Measurements from ENCODE around the gene KRT73.

Gene KRT73

DNA sequence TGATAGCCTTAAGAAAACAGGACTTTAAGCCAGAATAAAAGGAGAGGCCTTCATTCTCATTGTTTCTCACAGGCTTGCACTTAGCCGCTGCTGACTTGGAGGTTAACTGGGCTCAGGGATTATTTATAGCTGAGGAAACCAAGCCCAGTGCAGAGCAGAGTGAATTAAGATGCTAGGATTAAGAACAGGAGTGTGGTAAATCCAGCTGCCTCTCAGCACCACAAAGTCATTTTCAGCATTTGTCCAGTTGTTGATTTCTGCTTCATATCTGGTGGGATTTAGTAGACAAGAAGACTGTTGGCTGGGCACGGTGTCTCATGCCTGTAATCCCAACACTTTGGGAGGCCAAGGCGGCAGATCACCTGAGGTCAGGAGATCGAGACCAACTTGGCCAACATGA is 14.3 kb upstream of the KRT73 start:
- TF ChIP-seq, protein P1, sequence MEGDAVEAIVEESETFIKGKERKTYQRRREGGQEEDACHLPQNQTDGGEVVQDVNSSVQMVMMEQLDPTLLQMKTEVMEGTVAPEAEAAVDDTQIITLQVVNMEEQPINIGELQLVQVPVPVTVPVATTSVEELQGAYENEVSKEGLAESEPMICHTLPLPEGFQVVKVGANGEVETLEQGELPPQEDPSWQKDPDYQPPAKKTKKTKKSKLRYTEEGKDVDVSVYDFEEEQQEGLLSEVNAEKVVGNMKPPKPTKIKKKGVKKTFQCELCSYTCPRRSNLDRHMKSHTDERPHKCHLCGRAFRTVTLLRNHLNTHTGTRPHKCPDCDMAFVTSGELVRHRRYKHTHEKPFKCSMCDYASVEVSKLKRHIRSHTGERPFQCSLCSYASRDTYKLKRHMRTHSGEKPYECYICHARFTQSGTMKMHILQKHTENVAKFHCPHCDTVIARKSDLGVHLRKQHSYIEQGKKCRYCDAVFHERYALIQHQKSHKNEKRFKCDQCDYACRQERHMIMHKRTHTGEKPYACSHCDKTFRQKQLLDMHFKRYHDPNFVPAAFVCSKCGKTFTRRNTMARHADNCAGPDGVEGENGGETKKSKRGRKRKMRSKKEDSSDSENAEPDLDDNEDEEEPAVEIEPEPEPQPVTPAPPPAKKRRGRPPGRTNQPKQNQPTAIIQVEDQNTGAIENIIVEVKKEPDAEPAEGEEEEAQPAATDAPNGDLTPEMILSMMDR (conservative IDR thresholded peaks at IDR 0.05; ENCODE audit: low read depth, low read length), result no peak
- Histone ChIP-seq H3K27me3 (ENCODE audit: insufficient read depth, low read depth) (peaks cover 9% of the 10 kb centered on the region; the same call in 1 of the 2 replicates), H3K4me3 (IDR thresholded peaks at IDR 0.05; ENCODE audit: insufficient read depth, low read depth, low read length) (no peak overlapping the region), H3K79me2 (ENCODE audit: insufficient read depth, low read depth) (no peaks in the 10 kb centered on the region), H4K20me1 (ENCODE audit: insufficient read depth) (no peaks in the 10 kb centered on the region), H3K36me3 (ENCODE audit: insufficient read depth) (no peaks in the 10 kb centered on the region), H3K4me2 (no peak overlapping the region), H2AFZ (ENCODE audit: low read depth) (no peak overlapping the region), H3K27ac (no peak overlapping the region), H3K4me1 (ENCODE audit: low read depth, poor library complexity, severe bottlenecking) (no peaks in the 10 kb centered on the region), H3K9ac (no peak overlapping the region)

GRCh38 chr12:52631676-52632459 is 13.5 kb upstream of the KRT73 start:
- H3K36me3 ChIP-seq (ENCODE audit: insufficient read depth), result no peaks in the 10 kb centered on the region
- peaks cover 9% of the 10 kb centered on the region; the same call in 1 of the 2 replicates for H3K27me3 ChIP-seq (ENCODE audit: insufficient read depth, low read depth)
- H3K9ac ChIP-seq, result no peak overlapping the region
- H2AFZ ChIP-seq (ENCODE audit: low read depth), result no peak overlapping the region
- no peak overlapping the region for H3K4me3 ChIP-seq (IDR thresholded peaks at IDR 0.05; ENCODE audit: insufficient read depth, low read depth, low read length)
- no peaks in the 10 kb centered on the region for H3K4me1 ChIP-seq (ENCODE audit: low read depth, poor library complexity, severe bottlenecking)
- H4K20me1 ChIP-seq (ENCODE audit: insufficient read depth), result no peaks in the 10 kb centered on the region
- H3K79me2 ChIP-seq (ENCODE audit: insufficient read depth, low read depth), result no peaks in the 10 kb centered on the region
- H3K27ac ChIP-seq, result no peak overlapping the region
- TF ChIP-seq, protein P1 (conservative IDR thresholded peaks at IDR 0.05; ENCODE audit: low read depth, low read length), result no peak
- no peak overlapping the region for H3K4me2 ChIP-seq

DNA sequence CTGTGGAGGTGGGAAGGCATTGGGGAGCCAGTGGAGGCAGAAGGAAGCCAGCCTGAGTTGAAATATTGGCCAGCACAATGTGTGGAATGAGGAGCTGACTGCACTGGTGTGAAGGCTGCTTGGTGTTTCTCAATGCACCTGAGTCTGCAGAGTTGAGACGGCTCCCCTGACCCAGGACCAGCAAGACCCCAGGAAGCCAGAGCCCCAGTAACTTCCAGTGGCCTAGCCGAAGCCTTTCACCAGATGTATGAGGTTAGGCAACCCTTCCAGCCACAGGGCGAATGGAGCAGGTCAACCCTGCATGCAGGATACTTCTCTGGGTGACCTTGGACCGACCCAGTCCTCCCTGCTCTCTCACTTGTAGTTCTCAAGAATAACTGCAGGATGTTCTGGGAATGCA is 12.9 kb upstream of the KRT73 start:
- no peaks in the 10 kb centered on the region for H3K4me1 ChIP-seq (ENCODE audit: low read depth, poor library complexity, severe bottlenecking)
- H3K4me3 ChIP-seq (IDR thresholded peaks at IDR 0.05; ENCODE audit: insufficient read depth, low read depth, low read length), result no peak overlapping the region
- TF ChIP-seq, protein P1 (conservative IDR thresholded peaks at IDR 0.05; ENCODE audit: low read depth, low read length), result no peak
- no peaks in the 10 kb centered on the region for H4K20me1 ChIP-seq (ENCODE audit: insufficient read depth)
- H2AFZ ChIP-seq (ENCODE audit: low read depth), result no peak overlapping the region
- H3K27me3 ChIP-seq (ENCODE audit: insufficient read depth, low read depth), result peaks cover 9% of the 10 kb centered on the region; the same call in 1 of the 2 replicates
- H3K79me2 ChIP-seq (ENCODE audit: insufficient read depth, low read depth), result no peaks in the 10 kb centered on the region
- no peak overlapping the region for H3K4me2 ChIP-seq
- no peak overlapping the region for H3K27ac ChIP-seq
- no peak overlapping the region for H3K9ac ChIP-seq
- H3K36me3 ChIP-seq (ENCODE audit: insufficient read depth), result no peaks in the 10 kb centered on the region

- H3K27me3 ChIP-seq (ENCODE audit: insufficient read depth, low read depth), result peaks cover 9% of the 10 kb centered on the region; the same call in 1 of the 2 replicates
- no peaks in the 10 kb centered on the region for H3K4me1 ChIP-seq (ENCODE audit: low read depth, poor library complexity, severe bottlenecking)
- no peak overlapping the region for H3K4me2 ChIP-seq
- no peaks in the 10 kb centered on the region for H4K20me1 ChIP-seq (ENCODE audit: insufficient read depth)
- no peaks in the 10 kb centered on the region for H3K79me2 ChIP-seq (ENCODE audit: insufficient read depth, low read depth)
- H3K36me3 ChIP-seq (ENCODE audit: insufficient read depth), result no peaks in the 10 kb centered on the region
- TF ChIP-seq, protein P1 (conservative IDR thresholded peaks at IDR 0.05; ENCODE audit: low read depth, low read length), result no peak
- H3K9ac ChIP-seq, result no peak overlapping the region
- no peak overlapping the region for H2AFZ ChIP-seq (ENCODE audit: low read depth)
- H3K27ac ChIP-seq, result no peak overlapping the region
- H3K4me3 ChIP-seq (IDR thresholded peaks at IDR 0.05; ENCODE audit: insufficient read depth, low read depth, low read length), result no peak overlapping the region
Observed at GRCh38 chr12:52630599-52631200, 12.3 kb upstream of the KRT73 start.

Data from KMS-11 (cell line).